DND-41 (cell line): ENCODE measurements around the gene COPG2.

ENCODE experiments used
- EZH2 ChIP-seq: IDR thresholded peaks from 3 replicates; pipeline ENCODE4 v1.6.1; 2012; ENCODE audit warnings: borderline replicate concordance, low read depth, mild to moderate bottlenecking, moderate library complexity, low read length, inconsistent platforms; ENCODE audit not compliant: severe bottlenecking
- TF ChIP-seq, protein P1 (sequence below): IDR thresholded peaks from 2 replicates; pipeline ENCODE4 v1.5.1; 2012; ENCODE audit warnings: borderline replicate concordance, low read length, moderate library complexity, mild to moderate bottlenecking; ENCODE audit not compliant: poor library complexity, severe bottlenecking; ENCODE audit errors: extremely low read depth

GRCh38 chr7:130662426-130662825 lies 6.1 kb downstream of the COPG2 start:
- TF ChIP-seq, protein P1, sequence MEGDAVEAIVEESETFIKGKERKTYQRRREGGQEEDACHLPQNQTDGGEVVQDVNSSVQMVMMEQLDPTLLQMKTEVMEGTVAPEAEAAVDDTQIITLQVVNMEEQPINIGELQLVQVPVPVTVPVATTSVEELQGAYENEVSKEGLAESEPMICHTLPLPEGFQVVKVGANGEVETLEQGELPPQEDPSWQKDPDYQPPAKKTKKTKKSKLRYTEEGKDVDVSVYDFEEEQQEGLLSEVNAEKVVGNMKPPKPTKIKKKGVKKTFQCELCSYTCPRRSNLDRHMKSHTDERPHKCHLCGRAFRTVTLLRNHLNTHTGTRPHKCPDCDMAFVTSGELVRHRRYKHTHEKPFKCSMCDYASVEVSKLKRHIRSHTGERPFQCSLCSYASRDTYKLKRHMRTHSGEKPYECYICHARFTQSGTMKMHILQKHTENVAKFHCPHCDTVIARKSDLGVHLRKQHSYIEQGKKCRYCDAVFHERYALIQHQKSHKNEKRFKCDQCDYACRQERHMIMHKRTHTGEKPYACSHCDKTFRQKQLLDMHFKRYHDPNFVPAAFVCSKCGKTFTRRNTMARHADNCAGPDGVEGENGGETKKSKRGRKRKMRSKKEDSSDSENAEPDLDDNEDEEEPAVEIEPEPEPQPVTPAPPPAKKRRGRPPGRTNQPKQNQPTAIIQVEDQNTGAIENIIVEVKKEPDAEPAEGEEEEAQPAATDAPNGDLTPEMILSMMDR, result no peak
- TF ChIP-seq EZH2, result no peak
